BE2C (cell line): ENCODE results near the gene CDK2. TPM values are rescaled to one million over a fixed set of nuclear protein-coding genes. Genes with fewer than 3 reads are reported as not detected.
"Not testable (repeated sequence)": the region's sequence is repeated elsewhere in the genome, so short reads cannot be mapped to it uniquely, and the experiment has no call there.

Experiments used
- DNase-seq: peaks from one replicate; pipeline ENCODE4 v3.0.0-alpha.2; 2020
- H3K27me3 ChIP-seq: fragments of 250-450 bp; sonication (Bioruptor Pico); 2 replicates; pipeline ENCODE4 v1.5.1; 2020; ENCODE audit warnings: mild to moderate bottlenecking
- H3K36me3 ChIP-seq: fragments of 250-450 bp; sonication (Bioruptor Pico); 2 replicates; pipeline ENCODE4 v1.5.1; 2020; ENCODE audit warnings: mild to moderate bottlenecking
- H3K4me1 ChIP-seq: fragments of 250-450 bp; sonication (Bioruptor Pico); 2 replicates; pipeline ENCODE4 v1.5.1; 2020
- H3K4me3 ChIP-seq: 2 replicates; pipeline ENCODE4 v1.5.1; 2011; ENCODE audit warnings: low read depth, low read length
- H3K9me3 ChIP-seq: fragments of 250-450 bp; sonication (Bioruptor Pico); 2 replicates; pipeline ENCODE4 v1.5.1; 2020
- CTCF ChIP-seq: IDR thresholded peaks from 2 replicates; pipeline ENCODE4 v1.5.1; 2012; ENCODE audit warnings: mild to moderate bottlenecking, low read depth, low read length
- polyA plus RNA-seq: library from polyadenylated mRNA; unstranded; fragments of >200 nt; gene quantifications from one replicate; pipeline ENCODE4 v1.2.1, GENCODE V29; 2012; ENCODE audit warnings: low read depth, missing spikeins; ENCODE audit not compliant: insufficient read length, insufficient read depth

Gene CDK2
- polyA plus RNA-seq = 16.5 TPM

GRCh38 chr12:55966408-55967281 is at the start of gene CDK2:
Gene CDK2 (plus strand): TSS chr12:55966830. CDS start chr12:55967009, 179 bp downstream.
- H3K4me1 ChIP-seq = 0 out of 2 replicates have a peak, but pooled peaks cover 3% of the 10 kb centered on the region
- TF ChIP-seq CTCF = no peak
- H3K36me3 ChIP-seq = no peaks in the 10 kb centered on the region
- DNase-seq = peak; percentile 94
- peak within 1 kb of the TSS; percentile 91 for H3K4me3 ChIP-seq
- H3K9me3 ChIP-seq = no peaks in the 10 kb centered on the region
- no peaks in the 10 kb centered on the region for H3K27me3 ChIP-seq

- DNase-seq, H3K36me3 ChIP-seq, H3K27me3 ChIP-seq, H3K9me3 ChIP-seq, H3K4me3 ChIP-seq, H3K4me1 ChIP-seq: not testable (repeated sequence)
Measured at GRCh38 chr12:55919032-55919431, 47.6 kb upstream of the CDK2 start.

- H3K4me3 ChIP-seq = no peak overlapping the region
- no peaks in the 10 kb centered on the region for H3K27me3 ChIP-seq
- TF ChIP-seq CTCF = no peak
- H3K9me3 ChIP-seq = no peaks in the 10 kb centered on the region
- H3K4me1 ChIP-seq = no peaks in the 10 kb centered on the region
- no peak for DNase-seq
- peaks cover 4% of the 10 kb centered on the region for H3K36me3 ChIP-seq
Measured at GRCh38 chr12:55922126-55922525, 44.5 kb upstream of the CDK2 start.

- not testable (repeated sequence) for H3K27me3 ChIP-seq, H3K36me3 ChIP-seq, DNase-seq, H3K4me3 ChIP-seq, H3K4me1 ChIP-seq, H3K9me3 ChIP-seq
Measured at GRCh38 chr12:55923648-55924047, 43.0 kb upstream of the CDK2 start.

DNA sequence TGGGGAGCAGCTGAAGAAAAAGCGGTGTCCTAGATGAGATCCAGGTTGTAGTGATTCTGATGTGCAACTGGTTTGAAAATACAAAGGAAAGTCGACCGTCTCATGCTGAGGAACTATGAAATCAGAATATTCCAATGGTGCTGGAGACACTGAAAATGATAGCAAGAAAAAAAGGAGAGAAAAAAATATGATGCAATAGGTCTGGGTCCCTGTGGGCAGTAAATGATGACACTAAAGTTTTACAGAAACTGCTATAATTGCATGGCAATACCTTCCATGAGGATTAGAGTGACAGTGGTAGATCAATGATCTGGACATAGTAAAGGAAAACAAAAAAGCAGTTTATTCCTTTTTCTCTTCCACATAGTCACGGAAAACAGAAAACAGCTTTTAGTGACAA is 41.3 kb upstream of the CDK2 start:
- DNase-seq = no peak
- Histone ChIP-seq H3K4me3 (no peak overlapping the region), H3K4me1 (no peaks in the 10 kb centered on the region), H3K9me3 (no peaks in the 10 kb centered on the region), H3K27me3 (no peaks in the 10 kb centered on the region), H3K36me3 (peaks cover 4% of the 10 kb centered on the region)
- no peak for TF ChIP-seq CTCF

- no peak for DNase-seq
- no peak for TF ChIP-seq CTCF
- Histone ChIP-seq H3K4me1 (peaks cover 4% of the 10 kb centered on the region), H3K9me3 (no peaks in the 10 kb centered on the region), H3K36me3 (peaks cover 4% of the 10 kb centered on the region), H3K27me3 (no peaks in the 10 kb centered on the region), H3K4me3 (peak overlapping the region; percentile 98)
Measured at GRCh38 chr12:55925870-55926737, 40.5 kb upstream of the CDK2 start.
